HepG2 (cell line): ENCODE results near the gene ADIPOR2. TPM values are rescaled to one million over a fixed set of nuclear protein-coding genes. Genes with fewer than 3 reads are reported as not detected.

Experiments used
- CCDC6 ChIP-seq: sonication (generic); formaldehyde crosslinking; IDR thresholded peaks from 2 replicates; pipeline ENCODE4 v1.8.1; 2022; ENCODE audit warnings: mild to moderate bottlenecking, missing genetic modification reagents, moderate library complexity
- CREB1 ChIP-seq, 2 experiments: fragments of 450-650 bp in 1 of 2; IDR thresholded peaks; 2 replicates each; pipeline ENCODE4 v1.6.1; 2016 to 2017; ENCODE audit warnings: control low read depth in 1 of 2, mild to moderate bottlenecking in 1 of 2, missing compliant biosample characterization in 1 of 2, missing genetic modification characterization in 1 of 2
- GTF3A ChIP-seq: sonication (generic); formaldehyde crosslinking; conservative IDR thresholded peaks from 2 replicates; pipeline ENCODE4 v1.4.0; 2020; ENCODE audit warnings: mild to moderate bottlenecking, missing genetic modification reagents
- MIER2 ChIP-seq: IDR thresholded peaks from 2 replicates; pipeline ENCODE4 v1.6.1; 2016; ENCODE audit warnings: missing biosample characterization, missing genetic modification reagents
- MYC ChIP-seq: sonication (generic); formaldehyde crosslinking; IDR thresholded peaks from 2 replicates; pipeline ENCODE4 v1.9.0; 2021; ENCODE audit warnings: missing genetic modification reagents, borderline replicate concordance
- SKIL ChIP-seq: sonication (generic); formaldehyde crosslinking; IDR thresholded peaks from 2 replicates; pipeline ENCODE4 v1.8.0; 2022; ENCODE audit warnings: missing genetic modification reagents, mild to moderate bottlenecking, moderate library complexity, borderline replicate concordance
- TGIF2 ChIP-seq: IDR thresholded peaks from 2 replicates; pipeline ENCODE4 v1.6.1; 2016; ENCODE audit warnings: control low read depth, missing compliant biosample characterization
- ZHX1 ChIP-seq: sonication (generic); formaldehyde crosslinking; IDR thresholded peaks from 2 replicates; pipeline ENCODE4 v1.8.1; 2022; ENCODE audit warnings: low read depth, mild to moderate bottlenecking, missing genetic modification reagents
- ZNF296 ChIP-seq: sonication (generic); formaldehyde crosslinking; conservative IDR thresholded peaks from 2 replicates; pipeline ENCODE4 v1.5.0; 2020; ENCODE audit warnings: mild to moderate bottlenecking, missing genetic modification reagents
- ZNF576 ChIP-seq: sonication (generic); formaldehyde crosslinking; IDR thresholded peaks from 2 replicates; pipeline ENCODE4 v1.4.0; 2020; ENCODE audit warnings: mild to moderate bottlenecking, missing genetic modification reagents
- ZNF616 ChIP-seq: sonication (generic); formaldehyde crosslinking; IDR thresholded peaks from 2 replicates; pipeline ENCODE4 v1.5.0; 2020; ENCODE audit warnings: low read depth, mild to moderate bottlenecking, missing genetic modification reagents
- ZNF703 ChIP-seq: sonication (generic); formaldehyde crosslinking; IDR thresholded peaks from 2 replicates; pipeline ENCODE4 v1.5.1; 2020; ENCODE audit warnings: missing genetic modification reagents, mild to moderate bottlenecking, moderate library complexity, borderline replicate concordance
- polyA plus RNA-seq, 8 experiments: library from polyadenylated mRNA; depleted of rRNA in 3 of 8; stranded (reverse) in 7 of 8; unstranded in 1 of 8; fragments of >200 nt; fragmentation: Illumina TruSeq in 4 of 8; extraction: Trizol in 4 of 8; gene quantifications; 2 replicates each; pipeline versions ENCODE4 v1.2.1 to v1.2.3, GENCODE V29; 2011 to 2016; ENCODE audit warnings: low read depth in 4 of 8, missing spikeins in 1 of 8, mixed read lengths in 1 of 8; ENCODE audit not compliant: insufficient read depth in 1 of 8
- total RNA-seq, 5 experiments: library from RNA; depleted of rRNA; stranded (reverse); fragments of >200 nt; fragmentation: Illumina TruSeq; extraction: Trizol; gene quantifications; 2 replicates each; pipeline ENCODE4 v1.2.3, GENCODE V29; 2016; ENCODE audit warnings: low read depth in 1 of 5
- TF ChIP-seq, protein P1 (sequence below): sonication (generic); formaldehyde crosslinking; IDR thresholded peaks from 2 replicates; pipeline ENCODE4 v1.8.0; 2023; ENCODE audit warnings: mild to moderate bottlenecking, missing genetic modification reagents
- TF ChIP-seq, protein P2 (sequence below): sonication (generic); formaldehyde crosslinking; IDR thresholded peaks from 2 replicates; pipeline ENCODE4 v1.4.0; 2020; ENCODE audit warnings: missing genetic modification reagents
- TF ChIP-seq, protein P3 (sequence below): sonication (generic); formaldehyde crosslinking; IDR thresholded peaks from 2 replicates; pipeline ENCODE4 v1.4.0; 2020; ENCODE audit warnings: missing genetic modification reagents, borderline replicate concordance

The ADIPOR2 gene
- total and polyA plus RNA-seq, 2 of the 13 experiments (the other 11 are each of a cell fraction or from before 2014, with no cell fraction given), result 35.2 to 52.2 TPM

- no peak for TF ChIP-seq ZNF296 (CRISPR knock-in tag)
- TF ChIP-seq MYC, result peak; percentile 47; the same call in 1 of the 2 replicates
- TF ChIP-seq, protein P1, sequence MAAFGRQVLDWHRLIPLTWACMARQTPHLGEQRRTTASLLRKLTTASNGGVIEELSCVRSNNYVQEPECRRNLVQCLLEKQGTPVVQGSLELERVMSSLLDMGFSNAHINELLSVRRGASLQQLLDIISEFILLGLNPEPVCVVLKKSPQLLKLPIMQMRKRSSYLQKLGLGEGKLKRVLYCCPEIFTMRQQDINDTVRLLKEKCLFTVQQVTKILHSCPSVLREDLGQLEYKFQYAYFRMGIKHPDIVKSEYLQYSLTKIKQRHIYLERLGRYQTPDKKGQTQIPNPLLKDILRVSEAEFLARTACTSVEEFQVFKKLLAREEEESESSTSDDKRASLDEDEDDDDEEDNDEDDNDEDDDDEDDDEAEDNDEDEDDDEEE (CRISPR knock-in tag), result no peak
- TF ChIP-seq GTF3A (CRISPR knock-in tag), result no peak
- TF ChIP-seq, protein P2, sequence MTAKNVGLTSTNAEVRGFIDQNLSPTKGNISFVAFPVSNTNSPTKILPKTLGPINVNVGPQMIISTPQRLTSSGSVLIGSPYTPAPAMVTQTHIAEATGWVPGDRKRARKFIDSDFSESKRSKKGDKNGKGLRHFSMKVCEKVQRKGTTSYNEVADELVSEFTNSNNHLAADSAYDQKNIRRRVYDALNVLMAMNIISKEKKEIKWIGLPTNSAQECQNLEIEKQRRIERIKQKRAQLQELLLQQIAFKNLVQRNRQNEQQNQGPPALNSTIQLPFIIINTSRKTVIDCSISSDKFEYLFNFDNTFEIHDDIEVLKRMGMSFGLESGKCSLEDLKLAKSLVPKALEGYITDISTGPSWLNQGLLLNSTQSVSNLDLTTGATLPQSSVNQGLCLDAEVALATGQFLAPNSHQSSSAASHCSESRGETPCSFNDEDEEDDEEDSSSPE (CRISPR knock-in tag), result no peak
- no peak for TF ChIP-seq ZNF616 (CRISPR knock-in tag)
- TF ChIP-seq CCDC6, result no peak
- TF ChIP-seq MIER2 (CRISPR knock-in tag), result peak; percentile 81; the same call in 1 of the 2 replicates
- no peak for TF ChIP-seq ZNF703 (CRISPR knock-in tag)
- TF ChIP-seq, protein P3, sequence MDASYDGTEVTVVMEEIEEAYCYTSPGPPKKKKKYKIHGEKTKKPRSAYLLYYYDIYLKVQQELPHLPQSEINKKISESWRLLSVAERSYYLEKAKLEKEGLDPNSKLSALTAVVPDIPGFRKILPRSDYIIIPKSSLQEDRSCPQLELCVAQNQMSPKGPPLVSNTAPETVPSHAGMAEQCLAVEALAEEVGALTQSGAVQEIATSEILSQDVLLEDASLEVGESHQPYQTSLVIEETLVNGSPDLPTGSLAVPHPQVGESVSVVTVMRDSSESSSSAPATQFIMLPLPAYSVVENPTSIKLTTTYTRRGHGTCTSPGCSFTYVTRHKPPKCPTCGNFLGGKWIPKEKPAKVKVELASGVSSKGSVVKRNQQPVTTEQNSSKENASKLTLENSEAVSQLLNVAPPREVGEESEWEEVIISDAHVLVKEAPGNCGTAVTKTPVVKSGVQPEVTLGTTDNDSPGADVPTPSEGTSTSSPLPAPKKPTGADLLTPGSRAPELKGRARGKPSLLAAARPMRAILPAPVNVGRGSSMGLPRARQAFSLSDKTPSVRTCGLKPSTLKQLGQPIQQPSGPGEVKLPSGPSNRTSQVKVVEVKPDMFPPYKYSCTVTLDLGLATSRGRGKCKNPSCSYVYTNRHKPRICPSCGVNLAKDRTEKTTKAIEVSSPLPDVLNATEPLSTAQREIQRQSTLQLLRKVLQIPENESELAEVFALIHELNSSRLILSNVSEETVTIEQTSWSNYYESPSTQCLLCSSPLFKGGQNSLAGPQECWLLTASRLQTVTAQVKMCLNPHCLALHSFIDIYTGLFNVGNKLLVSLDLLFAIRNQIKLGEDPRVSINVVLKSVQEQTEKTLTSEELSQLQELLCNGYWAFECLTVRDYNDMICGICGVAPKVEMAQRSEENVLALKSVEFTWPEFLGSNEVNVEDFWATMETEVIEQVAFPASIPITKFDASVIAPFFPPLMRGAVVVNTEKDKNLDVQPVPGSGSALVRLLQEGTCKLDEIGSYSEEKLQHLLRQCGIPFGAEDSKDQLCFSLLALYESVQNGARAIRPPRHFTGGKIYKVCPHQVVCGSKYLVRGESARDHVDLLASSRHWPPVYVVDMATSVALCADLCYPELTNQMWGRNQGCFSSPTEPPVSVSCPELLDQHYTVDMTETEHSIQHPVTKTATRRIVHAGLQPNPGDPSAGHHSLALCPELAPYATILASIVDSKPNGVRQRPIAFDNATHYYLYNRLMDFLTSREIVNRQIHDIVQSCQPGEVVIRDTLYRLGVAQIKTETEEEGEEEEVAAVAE (CRISPR knock-in tag), result no peak
- TF ChIP-seq SKIL, result peak; percentile 63
- no peak for TF ChIP-seq TGIF2 (CRISPR knock-in tag)
- no peak for TF ChIP-seq CREB1 (IDR thresholded peaks at IDR 0.05)
- TF ChIP-seq CREB1 (CRISPR knock-in tag; IDR thresholded peaks at IDR 0.05), result no peak
- no peak for TF ChIP-seq ZHX1
- TF ChIP-seq ZNF576 (CRISPR knock-in tag), result no peak
Observed at GRCh38 chr12:1837541-1838204, 146.8 kb downstream of the ADIPOR2 start (continued).
